HG02885 (cell line): Measurements from ENCODE around the gene SPTBN4.
"Not testable (repeated sequence)": the region's sequence is repeated elsewhere in the genome, so short reads cannot be mapped to it uniquely, and the experiment has no call there.

ENCODE experiments used
- ATAC-seq: cut with Tn5 transposase; IDR thresholded peaks from one replicate; pipeline ENCODE4 v1.9.1; 2021; ENCODE audit warnings: mild to moderate bottlenecking; ENCODE audit not compliant: unreplicated experiment, poor library complexity

SPTBN4 gene

DNA sequence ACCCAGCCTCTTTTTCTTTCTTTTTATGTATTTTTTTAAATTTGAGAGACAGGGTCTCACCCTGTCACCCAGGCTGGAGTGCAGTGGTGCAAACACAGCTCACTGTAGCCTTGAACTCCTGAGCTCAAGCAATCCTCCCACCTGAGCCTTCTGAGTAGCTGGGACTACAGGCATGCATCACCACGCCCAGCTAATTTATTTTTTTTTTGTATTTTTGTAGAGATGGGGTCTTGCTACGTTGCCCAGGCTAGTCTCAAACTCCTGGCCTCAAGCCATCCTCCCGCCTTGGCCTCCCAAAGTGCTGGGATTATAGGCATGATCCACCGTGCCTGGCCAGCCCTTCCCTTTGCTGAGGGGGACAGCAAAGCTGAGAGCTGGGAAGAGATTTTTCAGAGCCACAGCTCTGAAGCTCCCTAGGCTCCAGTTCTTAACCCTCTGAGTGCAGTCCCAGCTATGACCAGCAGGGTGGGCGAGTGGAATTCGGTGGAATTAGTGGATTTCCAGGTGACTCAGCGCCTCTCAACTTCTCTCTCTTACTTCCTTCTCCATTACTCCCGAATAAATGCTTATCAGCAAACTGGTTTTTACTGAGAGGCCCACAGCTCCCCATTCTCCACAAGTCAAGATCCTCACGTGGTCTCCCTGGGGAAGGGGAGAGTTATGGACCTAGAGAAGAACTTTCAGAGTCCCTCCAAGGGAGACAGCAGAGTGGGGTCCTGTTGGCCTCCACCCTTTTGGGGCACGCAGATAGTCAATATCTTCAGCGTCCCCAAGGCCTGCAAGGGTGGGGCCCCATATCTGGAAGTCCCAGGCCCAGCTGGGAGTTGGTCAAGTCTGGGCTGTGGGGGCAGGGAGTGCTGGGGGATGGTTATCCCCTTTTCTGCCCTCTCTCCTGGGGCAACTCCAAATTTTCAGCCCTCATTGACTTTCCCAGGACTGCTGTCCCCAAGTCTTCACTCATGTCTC is 2.5 kb upstream of the SPTBN4 start:
- no peak for ATAC-seq

DNA sequence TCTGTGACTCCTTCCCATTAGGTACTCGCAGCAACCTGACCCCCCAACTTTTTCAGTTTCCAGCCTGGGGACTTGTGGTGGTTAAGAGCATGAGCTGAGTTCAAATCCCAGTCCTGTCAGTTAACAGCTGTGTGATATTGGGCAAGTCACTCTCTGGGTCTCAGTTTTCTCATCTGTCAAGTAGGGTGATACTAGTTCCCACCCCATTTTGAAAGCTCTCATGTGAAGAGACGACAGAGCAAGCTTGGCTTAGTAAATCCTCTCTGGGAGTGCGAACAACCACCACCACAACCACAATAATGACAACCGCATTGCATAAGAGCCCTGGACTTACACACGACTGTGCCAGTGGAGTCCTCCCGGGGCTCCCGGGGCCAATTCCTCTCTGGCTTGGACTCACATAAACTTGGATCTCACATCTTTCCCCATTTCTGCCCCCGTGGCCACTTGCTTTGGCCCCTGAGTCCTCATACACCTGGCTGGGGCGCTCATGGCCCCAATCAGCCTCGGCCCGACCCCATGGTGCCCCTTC is 1.7 kb upstream of the SPTBN4 start:
- ATAC-seq = no peak

DNA sequence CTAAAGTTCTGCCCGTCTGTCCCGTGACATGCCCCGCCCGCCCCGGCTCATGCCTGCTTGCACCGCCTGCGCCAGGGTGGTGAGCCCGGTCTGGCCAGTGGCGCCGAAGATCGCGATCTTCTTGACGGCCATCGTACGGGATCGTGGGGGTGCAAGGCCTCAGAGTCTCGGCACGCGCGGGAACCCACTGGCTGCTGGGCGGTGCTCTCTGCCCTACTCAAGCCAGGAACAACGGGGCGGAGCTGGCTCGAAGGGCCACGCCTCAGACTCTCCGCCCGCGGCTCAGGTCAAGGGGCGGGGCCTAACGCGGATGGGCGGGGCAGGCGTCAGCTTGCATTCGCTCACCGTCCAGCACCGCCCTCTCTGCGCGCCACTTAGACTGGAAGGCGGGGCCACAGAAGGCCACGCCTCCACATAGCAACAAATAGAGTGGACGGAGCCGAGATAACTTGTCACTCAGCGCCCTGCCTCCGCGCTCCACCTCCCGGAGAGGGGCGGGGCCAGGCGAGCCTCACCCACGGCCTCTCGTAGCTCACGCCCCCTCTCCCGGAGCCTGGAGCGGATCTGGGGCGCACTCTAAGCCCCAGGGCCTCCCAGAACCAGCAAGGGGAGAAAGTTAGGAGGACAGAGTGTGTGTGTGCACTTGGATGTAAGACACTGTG is 1.1 kb upstream of the SPTBN4 start, which contains the start of gene BLVRB:
Gene BLVRB (minus strand): TSS at position 189 of the 662 bp plus-strand sequence. CDS start 57 bp downstream, at position 132.
- ATAC-seq = peak; percentile 84

DNA sequence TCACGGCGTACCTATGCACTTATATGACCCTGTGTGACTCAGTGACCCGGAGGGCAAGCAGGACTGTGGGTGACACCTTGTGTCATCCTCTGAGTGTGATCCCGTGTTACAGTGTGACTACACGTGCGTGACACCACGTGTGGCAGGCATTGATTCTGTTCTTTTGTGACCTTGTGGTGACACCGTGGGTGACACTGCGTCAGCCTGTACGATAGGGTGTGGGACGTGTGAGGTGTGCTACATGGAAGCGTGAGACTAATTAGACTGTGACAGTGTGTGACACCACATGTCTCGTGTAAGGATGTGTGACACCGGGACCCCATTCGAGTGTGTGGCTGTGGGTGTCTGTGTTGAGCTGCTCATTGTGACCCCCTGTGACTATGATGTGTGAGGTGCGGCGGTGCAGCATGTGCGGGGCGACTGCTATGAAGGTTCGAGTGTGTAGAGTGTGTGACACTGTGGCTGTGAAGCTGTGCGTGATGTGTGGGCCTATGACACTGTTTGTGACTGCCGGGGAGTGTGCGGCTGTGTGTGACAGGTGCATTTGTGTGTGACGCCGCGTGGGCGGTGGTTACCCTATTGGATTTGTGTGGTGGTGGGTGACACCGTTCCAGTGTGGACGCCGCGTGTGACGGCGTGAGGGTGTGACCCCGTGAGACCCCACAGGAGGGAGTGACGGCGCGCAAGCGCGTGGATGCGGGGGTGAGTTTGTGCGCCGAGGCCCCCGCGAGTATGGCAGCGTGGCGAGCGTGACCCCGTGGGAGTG is 399 bp upstream of the SPTBN4 start:
- ATAC-seq = peak; percentile 29

DNA sequence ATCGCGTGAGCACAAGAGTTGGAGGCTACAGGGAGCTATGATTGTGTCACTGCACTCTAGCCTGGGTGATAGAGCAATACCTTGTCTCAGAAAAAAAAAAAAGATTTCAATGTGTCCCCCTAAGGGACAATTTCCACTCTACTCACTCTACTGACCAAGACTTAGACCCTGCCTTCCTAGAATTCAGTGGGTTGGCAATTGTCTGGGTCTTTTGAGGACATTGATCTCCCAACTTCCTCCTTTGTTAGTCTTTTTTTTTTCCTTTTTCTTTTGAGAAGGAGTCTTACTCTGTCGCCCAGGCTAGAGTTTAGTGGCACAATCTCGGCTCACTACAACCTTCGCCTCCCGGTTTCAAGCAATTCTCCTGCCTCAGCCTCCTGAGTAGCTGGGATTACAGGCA is 2.2 kb downstream of the SPTBN4 start:
- ATAC-seq = no peak

DNA sequence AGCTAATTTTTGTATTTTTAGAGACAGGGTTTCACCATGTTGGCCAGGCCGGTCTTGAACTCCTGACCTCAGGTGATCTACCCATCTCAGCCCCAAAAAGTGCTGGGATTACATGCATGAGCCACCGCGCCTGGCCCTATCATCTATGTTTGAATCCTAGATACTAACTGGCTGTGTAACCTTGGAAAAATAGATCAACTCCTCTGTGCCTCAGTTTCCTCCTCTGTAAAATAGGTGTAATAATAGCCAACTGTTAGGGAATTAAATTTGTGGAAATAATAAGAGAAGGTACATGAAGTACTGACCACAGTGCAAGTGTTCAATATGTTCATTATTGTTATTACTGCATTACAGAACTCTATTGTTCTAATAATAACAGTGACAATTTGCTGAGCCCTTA is 4.3 kb downstream of the SPTBN4 start:
- no peak for ATAC-seq

DNA sequence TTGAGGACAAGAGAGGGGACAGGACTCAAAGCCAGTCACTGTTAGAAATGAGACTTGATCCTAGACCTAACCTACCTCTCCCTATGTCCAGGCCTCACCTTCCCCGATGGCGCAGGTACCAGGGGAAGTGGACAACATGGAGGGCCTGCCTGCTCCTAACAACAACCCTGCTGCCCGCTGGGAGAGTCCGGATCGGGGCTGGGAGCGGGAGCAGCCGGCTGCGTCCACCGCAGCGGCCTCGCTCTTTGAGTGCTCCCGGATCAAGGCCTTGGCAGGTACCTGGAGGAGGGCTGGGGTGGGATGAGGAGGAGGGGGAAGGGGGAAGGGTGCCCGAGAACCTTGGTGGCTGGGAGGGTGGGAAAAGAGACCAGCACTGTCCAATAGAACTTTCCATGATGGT is 5.7 kb downstream of the SPTBN4 start:
- no peak for ATAC-seq

DNA sequence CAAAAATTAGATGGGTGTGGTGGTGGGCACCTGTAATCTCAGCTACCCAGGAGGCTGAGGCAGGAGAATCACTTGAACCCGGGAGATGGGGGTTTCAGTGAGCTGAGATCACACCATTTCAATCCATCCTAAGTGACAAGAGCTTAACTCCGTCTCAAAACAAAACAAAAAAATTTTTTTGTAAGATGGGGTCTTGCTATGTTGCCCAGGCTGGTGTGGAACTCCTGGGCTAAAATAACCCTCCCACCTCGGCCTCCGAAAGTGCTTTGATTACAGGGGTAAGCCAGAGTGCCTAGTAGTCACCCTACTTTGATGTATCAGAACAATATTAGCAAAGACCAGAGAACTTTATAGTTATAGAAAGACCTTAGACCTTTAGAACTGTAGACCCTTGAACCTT is 7.9 kb downstream of the SPTBN4 start:
- ATAC-seq = no peak

DNA sequence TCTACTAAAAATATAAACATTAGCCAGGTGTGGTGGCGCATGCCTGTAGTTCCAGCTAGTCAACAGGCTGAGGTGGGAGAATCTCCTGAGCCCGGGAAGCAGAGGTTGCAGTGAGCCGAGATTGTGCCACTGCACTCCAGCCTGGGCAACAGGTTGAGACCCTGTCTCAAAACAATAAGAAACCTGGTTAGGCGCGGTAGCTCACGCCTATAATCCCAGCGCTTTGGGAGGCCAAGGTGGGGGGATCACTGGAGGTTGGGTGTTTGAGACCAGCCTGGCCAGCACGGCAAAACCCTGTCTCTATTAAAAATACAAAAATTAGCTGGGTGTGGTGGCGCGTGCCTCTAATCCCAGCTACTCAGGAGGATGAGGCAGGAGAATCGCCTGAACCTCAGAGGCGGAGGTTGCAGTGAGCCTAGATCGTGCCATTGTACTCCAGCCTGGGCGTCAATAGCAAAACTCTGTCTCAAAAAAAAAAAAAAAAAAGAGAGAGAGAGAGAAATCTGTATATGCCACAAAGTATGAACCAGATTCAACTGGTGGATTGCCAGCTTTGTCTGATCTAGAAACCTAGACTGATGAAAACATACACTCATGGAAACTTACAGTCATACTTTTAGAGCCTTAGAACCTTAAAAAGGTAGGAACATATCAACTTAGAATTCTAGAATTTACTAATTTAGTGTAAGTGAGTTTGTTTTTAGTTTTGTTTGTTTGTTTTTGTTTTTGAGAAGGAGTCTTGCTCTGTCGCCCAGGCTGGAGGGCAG is 9.3 kb downstream of the SPTBN4 start:
- not testable (repeated sequence) for ATAC-seq

DNA sequence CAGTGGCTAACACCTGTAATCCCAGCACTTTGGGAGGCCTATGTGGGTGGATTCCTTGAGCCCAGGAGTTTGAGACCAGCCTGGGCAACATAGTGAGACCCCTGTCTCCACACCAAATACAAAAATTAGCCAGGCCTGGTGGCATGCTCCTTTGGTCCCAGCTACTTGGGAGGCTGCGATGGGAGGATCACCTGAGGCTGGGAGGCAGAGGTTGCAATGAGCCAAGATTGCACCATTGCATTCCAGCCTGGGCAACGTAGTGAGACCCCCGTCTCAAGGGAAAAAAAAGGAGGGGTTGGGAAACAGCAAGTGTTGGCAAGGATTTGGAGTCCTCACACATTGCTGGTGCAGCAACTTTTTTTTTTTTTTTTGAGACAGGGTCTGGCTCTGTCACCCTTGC is 19.2 kb downstream of the SPTBN4 start:
- ATAC-seq = no peak

DNA sequence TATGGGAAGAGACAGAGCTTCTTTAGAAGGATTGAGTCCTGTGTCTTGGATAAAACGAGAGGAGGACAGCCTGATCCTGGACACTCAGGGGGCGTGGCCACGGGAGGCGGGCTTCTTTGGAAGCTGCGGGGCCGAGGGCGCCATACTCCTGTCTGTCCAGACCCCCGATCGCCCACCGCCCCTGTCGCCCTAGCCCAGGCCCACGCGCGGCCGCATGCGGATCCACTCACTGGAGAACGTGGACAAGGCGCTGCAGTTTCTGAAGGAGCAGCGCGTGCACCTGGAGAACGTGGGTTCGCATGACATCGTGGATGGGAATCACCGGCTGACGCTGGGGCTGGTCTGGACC is 23.1 kb downstream of the SPTBN4 start:
- ATAC-seq = no peak

DNA sequence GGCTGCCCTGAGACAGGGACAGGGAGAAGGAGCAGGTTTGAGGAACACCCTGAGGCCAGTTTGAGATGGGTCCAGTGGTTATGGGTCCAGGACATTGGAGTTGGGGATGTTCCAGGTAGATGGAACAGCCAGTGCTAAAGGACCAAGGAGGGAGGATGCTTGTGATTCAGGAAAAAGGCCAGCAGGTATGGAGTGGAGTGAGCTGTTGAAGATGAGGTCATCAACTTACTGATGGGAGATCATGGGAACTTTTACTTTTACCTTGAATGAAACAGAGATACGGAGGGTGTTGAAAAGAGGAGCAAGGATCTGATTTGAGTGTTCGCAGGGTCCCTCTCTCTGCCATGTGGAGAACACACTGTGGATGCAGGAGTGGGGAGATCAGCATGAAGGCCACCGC is 25.5 kb downstream of the SPTBN4 start:
- no peak for ATAC-seq

DNA sequence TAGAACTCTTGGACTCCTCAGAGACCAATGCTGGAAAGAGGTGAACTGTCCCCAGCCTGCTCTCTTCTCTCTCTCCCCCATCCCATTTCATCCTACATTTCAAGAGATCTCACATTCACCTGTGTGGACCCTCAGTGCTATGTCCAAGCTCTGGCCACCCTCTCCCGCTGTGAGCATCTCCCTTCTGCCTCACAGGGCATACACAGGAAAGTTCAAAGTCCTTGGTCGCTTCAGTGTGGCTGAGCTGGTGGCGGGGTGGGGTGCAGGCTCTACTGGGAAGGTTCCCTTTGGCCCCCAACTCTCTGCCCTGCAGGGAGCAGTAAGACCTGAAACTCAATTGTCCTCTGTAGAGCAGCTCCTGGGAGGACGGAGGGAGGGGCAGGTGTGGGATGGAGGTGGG is 27.0 kb downstream of the SPTBN4 start:
- no peak for ATAC-seq

DNA sequence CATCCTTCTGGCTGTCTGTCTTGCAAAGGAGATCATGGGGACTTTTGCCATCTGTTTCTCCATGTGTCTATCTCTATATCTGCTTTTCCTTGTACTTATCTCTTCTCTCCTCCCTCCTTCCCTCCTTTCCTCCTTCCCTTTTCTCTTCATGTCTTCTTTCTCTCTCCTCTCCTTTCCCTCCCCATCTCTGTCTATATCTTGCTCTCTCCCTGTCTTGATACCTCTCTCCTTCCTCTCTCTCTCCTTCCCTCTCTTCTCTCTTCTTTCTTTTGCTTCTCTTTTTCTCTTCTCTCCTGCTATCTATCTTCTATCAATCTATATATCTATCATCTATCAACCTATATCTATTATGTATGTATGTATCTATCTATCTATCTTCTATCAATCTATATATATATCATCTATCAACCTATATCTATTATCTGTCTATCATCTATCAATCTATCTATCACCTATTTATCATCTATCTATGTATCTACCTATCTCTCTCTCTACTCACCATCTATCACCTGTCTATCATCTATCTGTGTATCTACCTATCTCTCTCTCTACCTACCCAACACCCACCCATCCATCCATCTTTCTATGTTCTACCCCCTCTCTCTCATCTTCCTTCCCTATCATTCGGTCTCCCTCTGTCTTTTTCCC is 27.5 kb downstream of the SPTBN4 start:
- ATAC-seq = no peak

DNA sequence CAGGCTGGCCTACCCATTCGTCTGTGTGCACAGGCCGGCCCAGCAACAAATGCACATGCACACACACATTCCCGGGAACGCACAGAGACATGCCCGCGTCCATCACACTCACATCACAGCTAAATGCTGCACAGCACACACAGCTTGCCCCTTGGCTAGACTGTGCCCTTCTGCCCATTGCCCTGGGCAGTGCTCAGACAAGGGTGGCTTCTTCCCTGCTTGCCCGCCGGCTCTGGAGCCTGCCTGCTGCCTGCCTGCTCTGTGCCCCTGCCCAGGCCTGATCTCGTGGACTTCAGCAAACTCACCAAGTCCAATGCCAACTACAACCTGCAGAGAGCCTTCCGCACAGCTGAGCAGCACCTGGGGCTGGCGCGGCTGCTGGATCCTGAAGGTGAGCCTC is 30.4 kb downstream of the SPTBN4 start:
- ATAC-seq = no peak

DNA sequence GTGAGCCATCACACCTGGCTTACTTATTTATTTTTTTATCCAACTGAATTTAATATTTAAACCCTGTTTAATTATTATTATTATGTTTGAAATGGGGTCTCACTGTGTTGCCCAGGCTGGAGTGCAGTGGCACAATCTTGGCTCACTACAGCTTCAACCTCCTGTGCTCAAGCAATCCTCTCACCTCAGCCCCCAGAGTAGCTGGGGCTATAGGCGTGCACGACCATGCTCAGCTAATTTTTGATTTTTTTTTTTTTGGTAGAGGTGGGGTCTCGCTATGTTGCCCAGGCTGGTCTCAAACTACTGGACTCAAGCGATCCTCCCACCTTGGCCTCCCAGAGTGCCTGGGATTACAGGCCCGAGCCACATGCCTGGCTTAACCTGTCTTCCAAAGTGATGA is 32.5 kb downstream of the SPTBN4 start:
- no peak for ATAC-seq

DNA sequence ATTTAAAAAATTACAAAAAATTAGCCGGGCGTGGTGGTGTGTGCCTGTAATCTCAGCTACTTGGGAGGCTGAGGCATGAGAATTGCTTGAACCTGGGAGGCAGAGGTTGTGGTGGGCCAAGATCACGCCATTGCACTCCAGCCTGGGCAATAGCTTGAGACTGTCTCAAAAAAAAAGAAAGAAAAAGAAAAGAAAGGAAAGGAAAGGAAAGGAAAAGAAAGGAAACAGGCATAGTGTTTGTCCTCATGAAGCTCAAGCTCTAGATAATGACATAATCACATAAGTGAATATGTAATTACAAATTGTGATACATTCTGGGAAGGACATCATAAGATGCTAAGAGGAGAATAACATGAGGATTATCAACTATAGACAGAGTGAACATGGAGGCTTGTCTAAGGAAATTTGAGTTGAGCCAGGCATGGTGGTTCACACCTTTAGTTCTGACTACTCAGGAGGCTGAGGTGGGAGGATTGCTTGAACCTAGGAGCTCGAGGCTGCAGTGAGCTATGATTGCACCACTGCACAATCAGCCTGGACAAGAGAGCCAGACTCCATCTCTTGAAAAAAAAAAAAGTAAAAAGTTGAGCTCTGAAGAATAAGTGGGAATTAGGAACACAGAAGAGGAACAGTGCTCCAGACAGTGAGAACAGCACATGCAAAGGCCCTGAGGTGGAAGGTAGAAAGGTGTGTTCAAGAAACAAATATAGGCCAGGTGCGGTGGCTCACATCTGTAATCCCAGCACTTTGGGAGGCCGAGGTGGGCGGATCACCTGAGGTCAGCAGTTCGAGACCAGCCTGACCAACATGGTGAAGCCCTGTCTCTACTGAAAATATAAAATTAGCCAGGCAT is 34.1 kb downstream of the SPTBN4 start:
- ATAC-seq = not testable (repeated sequence)

DNA sequence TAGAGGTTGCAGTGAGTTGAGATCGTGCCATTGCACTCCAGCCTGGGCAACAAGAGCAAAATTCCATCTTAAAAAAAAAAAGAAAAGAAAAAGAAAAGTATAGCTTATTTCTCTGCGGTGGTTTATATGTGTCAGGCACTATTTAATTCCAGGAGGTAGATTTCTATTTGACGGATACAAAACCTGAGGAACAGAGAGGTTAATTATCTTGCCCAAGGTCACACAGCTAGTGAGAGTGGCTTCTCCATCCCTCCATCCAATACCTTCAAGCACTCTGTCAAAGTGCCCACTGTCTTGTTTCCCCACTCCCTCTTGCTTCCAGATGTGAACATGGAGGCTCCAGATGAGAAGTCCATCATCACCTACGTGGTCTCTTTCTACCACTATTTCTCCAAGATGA is 34.8 kb downstream of the SPTBN4 start:
- no peak for ATAC-seq

DNA sequence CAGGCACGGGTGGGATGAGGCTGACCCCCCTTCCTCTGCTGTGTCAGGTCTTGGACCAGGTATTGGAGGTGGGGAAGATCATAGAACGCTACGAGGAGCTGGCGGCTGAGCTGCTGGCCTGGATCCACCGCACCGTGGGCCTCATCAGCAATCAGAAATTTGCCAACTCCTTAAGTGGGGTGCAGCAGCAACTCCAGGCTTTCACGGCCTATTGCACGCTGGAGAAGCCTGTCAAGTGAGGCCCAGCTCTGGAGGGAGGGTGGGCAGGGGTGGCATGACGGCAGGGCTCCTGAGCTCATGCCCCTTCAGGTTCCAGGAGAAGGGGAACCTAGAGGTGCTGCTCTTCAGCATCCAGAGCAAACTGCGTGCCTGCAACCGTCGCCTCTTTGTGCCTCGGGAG is 35.3 kb downstream of the SPTBN4 start:
- ATAC-seq = no peak
